SK-N-MC (cell line): ENCODE results near the gene DUS1L.

Source experiments
- DNase-seq: peaks from one replicate; pipeline ENCODE4 v3.0.0-alpha.2; 2011; ENCODE audit warnings: low read depth, low spot score
- H3K27ac ChIP-seq: fragments of 200-600 bp; sonication (generic); 2 replicates; pipeline ENCODE4 v1.5.1; 2016; ENCODE audit warnings: mixed run types
- H3K36me3 ChIP-seq: fragments of 200-600 bp; sonication (generic); 2 replicates; pipeline ENCODE4 v1.6.1; 2017; ENCODE audit warnings: antibody characterized with exemption, low read length, mixed read lengths; ENCODE audit not compliant: insufficient read depth
- H3K4me3 ChIP-seq: fragments of 200-600 bp; sonication (generic); 2 replicates; pipeline ENCODE4 v1.5.1; 2016
- H3K9ac ChIP-seq: fragments of 200-600 bp; sonication (generic); 2 replicates; pipeline ENCODE4 v1.8.0; 2017; ENCODE audit warnings: mixed run types, mixed read lengths; ENCODE audit not compliant: insufficient read length
- H3K9me3 ChIP-seq: fragments of 200-600 bp; sonication (generic); 2 replicates; pipeline ENCODE4 v1.6.1; 2017; ENCODE audit warnings: low read depth, mild to moderate bottlenecking, antibody characterized with exemption, low read length, moderate library complexity, mixed read lengths
- EZH2 ChIP-seq: fragments of 200-600 bp; sonication (generic); IDR thresholded peaks from one replicate; pipeline ENCODE4 v1.6.1; 2017; ENCODE audit warnings: antibody characterized with exemption
- FOXP2 ChIP-seq: optimal IDR thresholded peaks from 2 replicates; pipeline ENCODE3; 2011; ENCODE audit warnings: mild to moderate bottlenecking, moderate library complexity; ENCODE audit not compliant: insufficient read depth; ENCODE audit errors: extremely low read length, control extremely low read depth
- POLR2AphosphoS5 ChIP-seq: IDR thresholded peaks from 2 replicates; pipeline ENCODE4 v1.6.1; 2012; ENCODE audit warnings: mild to moderate bottlenecking, low read depth, low read length, borderline replicate concordance

Gene DUS1L

GRCh38 chr17:82023447-82024241 lies 42.0 kb downstream of the DUS1L start:
- H3K36me3 ChIP-seq, result no peaks in the 10 kb centered on the region
- no peaks in the 10 kb centered on the region for H3K9me3 ChIP-seq
- H3K4me3 ChIP-seq, result peak overlapping the region; percentile 89
- H3K9ac ChIP-seq, result peak overlapping the region; percentile 81
- H3K27ac ChIP-seq, result no peak overlapping the region
- TF ChIP-seq POLR2AphosphoS5 (no peak; the same call in 1 of the 2 replicates), FOXP2 (no peak), EZH2 (no peak)
- DNase-seq, result no peak

- Histone ChIP-seq H3K9ac (peak within 1 kb of the TSS; percentile 85), H3K36me3 (no peaks in the 10 kb centered on the region), H3K27ac (no peak within 1 kb of the TSS), H3K9me3 (no peaks in the 10 kb centered on the region), H3K4me3 (peak within 1 kb of the TSS; percentile 98)
- no peak for TF ChIP-seq POLR2AphosphoS5
- peak; percentile 45 for TF ChIP-seq FOXP2
- peak; percentile 96 for DNase-seq
These were observed 42.6 kb downstream of the DUS1L start, which contains the start of gene LRRC45 for GRCh38 chr17:82022981-82023446. Gene LRRC45, plus strand, starts transcription at chr17:82023305. Its CDS starts 339 bp downstream, at chr17:82023644.

GRCh38 chr17:82022310-82022980 lies 43.2 kb downstream of the DUS1L start, which contains the start of gene CENPX:
Gene CENPX, minus strand, starts transcription at chr17:82022878. Its CDS starts 17 bp downstream, at chr17:82022861.
- TF ChIP-seq EZH2, result no peak
- TF ChIP-seq POLR2AphosphoS5, result peak; percentile 55; the same call in 1 of the 2 replicates
- Histone ChIP-seq H3K27ac (no peak within 1 kb of the TSS), H3K4me3 (peak within 1 kb of the TSS; percentile 98), H3K9ac (peak within 1 kb of the TSS; percentile 85), H3K36me3 (no peaks in the 10 kb centered on the region), H3K9me3 (no peaks in the 10 kb centered on the region)
- no peak for DNase-seq

GRCh38 chr17:82021900-82022309 lies 43.7 kb downstream of the DUS1L start:
- no peaks in the 10 kb centered on the region for H3K36me3 ChIP-seq
- no peak for DNase-seq
- no peak overlapping the region for H3K27ac ChIP-seq
- H3K9ac ChIP-seq, result peak overlapping the region; percentile 85
- H3K9me3 ChIP-seq, result no peaks in the 10 kb centered on the region
- peak overlapping the region; percentile 98 for H3K4me3 ChIP-seq
- TF ChIP-seq EZH2 (no peak), FOXP2 (no peak), POLR2AphosphoS5 (no peak)

GRCh38 chr17:82021107-82021899 lies 44.3 kb downstream of the DUS1L start:
- Histone ChIP-seq H3K9ac (peak overlapping the region; percentile 85), H3K27ac (no peak overlapping the region), H3K36me3 (no peaks in the 10 kb centered on the region), H3K9me3 (no peaks in the 10 kb centered on the region), H3K4me3 (peak overlapping the region; percentile 98)
- no peak for DNase-seq
- no peak for TF ChIP-seq POLR2AphosphoS5
- TF ChIP-seq FOXP2, result no peak
- TF ChIP-seq EZH2, result no peak

- Histone ChIP-seq H3K9me3 (no peaks in the 10 kb centered on the region), H3K9ac (no peak overlapping the region), H3K4me3 (no peak overlapping the region), H3K27ac (no peak overlapping the region), H3K36me3 (no peaks in the 10 kb centered on the region)
- TF ChIP-seq EZH2 (no peak), FOXP2 (no peak), POLR2AphosphoS5 (no peak)
- DNase-seq, result no peak
These were observed 45.0 kb downstream of the DUS1L start for GRCh38 chr17:82020572-82021106.

GRCh38 chr17:82019690-82020571 lies 45.7 kb downstream of the DUS1L start:
- DNase-seq, result no peak
- no peak overlapping the region for H3K9ac ChIP-seq
- no peaks in the 10 kb centered on the region for H3K9me3 ChIP-seq
- H3K27ac ChIP-seq, result no peak overlapping the region
- TF ChIP-seq EZH2 (no peak), POLR2AphosphoS5 (peak; percentile 16; the same call in 1 of the 2 replicates), FOXP2 (no peak)
- H3K4me3 ChIP-seq, result no peak overlapping the region
- no peaks in the 10 kb centered on the region for H3K36me3 ChIP-seq
